SK-N-SH (cell line): Measurements from ENCODE around the gene NCAPD3.

Experiments
- GATA2 ChIP-seq: sonication (generic); formaldehyde crosslinking; IDR thresholded peaks from 2 replicates; pipeline ENCODE4 v1.5.0; 2020; ENCODE audit warnings: mild to moderate bottlenecking, missing genetic modification reagents
- PBX3 ChIP-seq: IDR thresholded peaks from 2 replicates; pipeline ENCODE4; 2012
- USF1 ChIP-seq: IDR thresholded peaks from 2 replicates; pipeline ENCODE4 v1.4.0; 2012; ENCODE audit warnings: low read depth, borderline replicate concordance

- TF ChIP-seq GATA2 (no peak), PBX3 (no peak), USF1 (no peak)
Measured at GRCh38 chr11:134149371-134149770, 74.4 kb downstream of the NCAPD3 start.
